HEK293 (cell line): ENCODE results near the gene SEMA3F.

Experiments used
- YY1 ChIP-seq: fragments of 450-650 bp; formaldehyde crosslinking; IDR thresholded peaks from 2 replicates; pipeline ENCODE4 v1.5.1; 2018; ENCODE audit warnings: missing biosample characterization, missing genetic modification characterization
- TF ChIP-seq, protein P1 (sequence below): fragments of 450-650 bp; formaldehyde crosslinking; IDR thresholded peaks from 2 replicates; pipeline ENCODE4 v1.5.1; 2016; ENCODE audit warnings: missing biosample characterization, missing genetic modification characterization

DNA sequence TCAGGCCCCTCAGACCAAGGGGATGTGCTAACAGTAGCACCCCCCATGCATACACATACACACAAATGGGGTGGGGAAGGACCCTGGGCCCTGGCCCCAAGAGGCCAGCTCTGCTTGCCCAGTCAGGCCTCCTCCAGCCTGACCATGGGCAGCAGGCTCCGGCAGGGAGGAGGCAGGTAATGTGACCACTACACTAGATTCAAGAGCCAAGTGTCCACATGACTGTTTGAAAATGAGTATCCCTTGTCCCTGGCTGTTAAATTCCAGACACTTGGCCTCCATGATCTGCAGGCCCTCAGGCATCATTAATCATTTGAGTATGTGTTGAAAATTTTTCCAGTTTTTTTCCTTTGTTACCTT, 67.0 kb downstream of the SEMA3F start:
- no peak for TF ChIP-seq YY1
- TF ChIP-seq, protein P1, sequence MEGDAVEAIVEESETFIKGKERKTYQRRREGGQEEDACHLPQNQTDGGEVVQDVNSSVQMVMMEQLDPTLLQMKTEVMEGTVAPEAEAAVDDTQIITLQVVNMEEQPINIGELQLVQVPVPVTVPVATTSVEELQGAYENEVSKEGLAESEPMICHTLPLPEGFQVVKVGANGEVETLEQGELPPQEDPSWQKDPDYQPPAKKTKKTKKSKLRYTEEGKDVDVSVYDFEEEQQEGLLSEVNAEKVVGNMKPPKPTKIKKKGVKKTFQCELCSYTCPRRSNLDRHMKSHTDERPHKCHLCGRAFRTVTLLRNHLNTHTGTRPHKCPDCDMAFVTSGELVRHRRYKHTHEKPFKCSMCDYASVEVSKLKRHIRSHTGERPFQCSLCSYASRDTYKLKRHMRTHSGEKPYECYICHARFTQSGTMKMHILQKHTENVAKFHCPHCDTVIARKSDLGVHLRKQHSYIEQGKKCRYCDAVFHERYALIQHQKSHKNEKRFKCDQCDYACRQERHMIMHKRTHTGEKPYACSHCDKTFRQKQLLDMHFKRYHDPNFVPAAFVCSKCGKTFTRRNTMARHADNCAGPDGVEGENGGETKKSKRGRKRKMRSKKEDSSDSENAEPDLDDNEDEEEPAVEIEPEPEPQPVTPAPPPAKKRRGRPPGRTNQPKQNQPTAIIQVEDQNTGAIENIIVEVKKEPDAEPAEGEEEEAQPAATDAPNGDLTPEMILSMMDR (tag by site-specific recombination), result no peak
